ENCODE data around the gene KRTAP5-8. TPM values are rescaled to one million over a fixed set of nuclear protein-coding genes. Genes with fewer than 3 reads are reported as not detected.

The KRTAP5-8 gene
- total RNA-seq, 1 experiment from 2014 or later, result not detected

DNA sequence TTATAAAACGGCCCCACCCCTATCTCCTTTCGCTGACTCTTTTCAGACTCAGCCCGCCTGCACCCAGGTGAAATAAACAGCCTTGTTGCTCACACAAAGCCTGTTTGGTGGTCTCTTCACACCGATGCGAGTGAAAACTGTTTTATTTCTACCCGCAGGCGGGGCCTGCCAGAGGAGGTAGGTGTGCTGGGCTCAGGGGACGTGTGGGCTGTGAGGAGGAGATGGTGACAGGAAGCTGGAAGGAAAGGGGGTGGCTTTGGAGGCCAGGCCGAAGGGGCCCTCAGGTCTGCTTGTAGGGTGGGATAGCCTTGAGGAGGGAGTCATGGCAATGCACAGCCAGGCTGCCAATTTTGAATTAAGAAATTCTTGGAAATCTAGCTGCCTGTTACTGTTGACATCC lies 32.0 kb upstream of the KRTAP5-8 start:
- DNase-seq (ENCODE audit: low spot score), result no peak
- no TSS peak for BruUV-seq (replicated peaks)
- H3K27ac ChIP-seq (ENCODE audit: low read depth, low read length, poor library complexity, severe bottlenecking), result no peak overlapping the region
- peaks cover 14% of the 10 kb centered on the region for H3K4me1 ChIP-seq (ENCODE audit: insufficient read depth, low read length, poor library complexity, severe bottlenecking)
- H3K36me3 ChIP-seq (ENCODE audit: insufficient read depth, low read length, poor library complexity, severe bottlenecking), result no peaks in the 10 kb centered on the region
- ChIA-PET POLR2A (ENCODE audit: low non-redundant PET) (no interaction called here), CTCF (no interaction called here)
- intact Hi-C loops (cut with micrococcal nuclease; ENCODE audit: unreplicated experiment), result no loop called here
- TF ChIP-seq EZH2 (IDR thresholded peaks at IDR 0.05; ENCODE audit: borderline replicate concordance, low read depth, low read length, poor library complexity, severe bottlenecking), result no peak
- TF ChIP-seq, protein P1, sequence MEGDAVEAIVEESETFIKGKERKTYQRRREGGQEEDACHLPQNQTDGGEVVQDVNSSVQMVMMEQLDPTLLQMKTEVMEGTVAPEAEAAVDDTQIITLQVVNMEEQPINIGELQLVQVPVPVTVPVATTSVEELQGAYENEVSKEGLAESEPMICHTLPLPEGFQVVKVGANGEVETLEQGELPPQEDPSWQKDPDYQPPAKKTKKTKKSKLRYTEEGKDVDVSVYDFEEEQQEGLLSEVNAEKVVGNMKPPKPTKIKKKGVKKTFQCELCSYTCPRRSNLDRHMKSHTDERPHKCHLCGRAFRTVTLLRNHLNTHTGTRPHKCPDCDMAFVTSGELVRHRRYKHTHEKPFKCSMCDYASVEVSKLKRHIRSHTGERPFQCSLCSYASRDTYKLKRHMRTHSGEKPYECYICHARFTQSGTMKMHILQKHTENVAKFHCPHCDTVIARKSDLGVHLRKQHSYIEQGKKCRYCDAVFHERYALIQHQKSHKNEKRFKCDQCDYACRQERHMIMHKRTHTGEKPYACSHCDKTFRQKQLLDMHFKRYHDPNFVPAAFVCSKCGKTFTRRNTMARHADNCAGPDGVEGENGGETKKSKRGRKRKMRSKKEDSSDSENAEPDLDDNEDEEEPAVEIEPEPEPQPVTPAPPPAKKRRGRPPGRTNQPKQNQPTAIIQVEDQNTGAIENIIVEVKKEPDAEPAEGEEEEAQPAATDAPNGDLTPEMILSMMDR (conservative IDR thresholded peaks at IDR 0.05; ENCODE audit: low read depth, low read length), result no peak
- H3K27me3 ChIP-seq (replicated peaks; ENCODE audit: insufficient read depth, low read depth, low read length, poor library complexity), result no peaks in the 10 kb centered on the region
- peaks cover 7% of the 10 kb centered on the region for H3K9me3 ChIP-seq (ENCODE audit: low read depth, low read length, poor library complexity, severe bottlenecking)
- H3K4me3 ChIP-seq (ENCODE audit: low read depth, low read length, poor library complexity, severe bottlenecking), result no peak overlapping the region

DNA sequence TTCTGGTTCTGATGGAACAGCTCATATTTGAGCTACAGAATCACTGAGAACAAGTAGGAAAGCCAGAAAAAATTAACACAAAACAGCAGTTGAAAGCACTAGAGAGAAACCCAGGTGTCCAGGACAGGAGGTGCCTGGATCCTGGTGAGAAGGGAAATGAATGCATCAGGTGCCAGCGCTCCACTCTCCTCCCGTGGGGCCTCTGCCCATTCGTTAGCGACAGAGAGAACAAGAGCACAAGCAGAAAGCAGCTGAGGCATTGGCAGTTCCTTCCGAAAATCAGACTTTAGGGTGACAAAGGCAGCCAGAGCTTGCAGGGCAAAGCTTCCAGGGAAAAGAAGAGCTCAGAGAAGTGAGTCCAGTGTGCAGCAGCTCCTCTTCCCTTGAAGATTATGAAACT lies 30.7 kb upstream of the KRTAP5-8 start:
- Histone ChIP-seq H3K27ac (ENCODE audit: low read depth, low read length, poor library complexity, severe bottlenecking) (no peak overlapping the region), H3K27me3 (replicated peaks; ENCODE audit: insufficient read depth, low read depth, low read length, poor library complexity) (no peaks in the 10 kb centered on the region), H3K4me1 (ENCODE audit: insufficient read depth, low read length, poor library complexity, severe bottlenecking) (peaks cover 14% of the 10 kb centered on the region), H3K36me3 (ENCODE audit: insufficient read depth, low read length, poor library complexity, severe bottlenecking) (no peaks in the 10 kb centered on the region), H3K4me3 (ENCODE audit: low read depth, low read length, poor library complexity, severe bottlenecking) (no peak overlapping the region), H3K9me3 (ENCODE audit: low read depth, low read length, poor library complexity, severe bottlenecking) (peaks cover 7% of the 10 kb centered on the region)
- intact Hi-C loops (cut with micrococcal nuclease; ENCODE audit: unreplicated experiment), result no loop called here
- ChIA-PET POLR2A (ENCODE audit: low non-redundant PET) (no interaction called here), CTCF (no interaction called here)
- DNase-seq (ENCODE audit: low spot score), result no peak
- TF ChIP-seq, protein P1 (conservative IDR thresholded peaks at IDR 0.05; ENCODE audit: low read depth, low read length), result no peak
- TF ChIP-seq EZH2 (IDR thresholded peaks at IDR 0.05; ENCODE audit: borderline replicate concordance, low read depth, low read length, poor library complexity, severe bottlenecking), result no peak
- no TSS peak for BruUV-seq (replicated peaks)

DNA sequence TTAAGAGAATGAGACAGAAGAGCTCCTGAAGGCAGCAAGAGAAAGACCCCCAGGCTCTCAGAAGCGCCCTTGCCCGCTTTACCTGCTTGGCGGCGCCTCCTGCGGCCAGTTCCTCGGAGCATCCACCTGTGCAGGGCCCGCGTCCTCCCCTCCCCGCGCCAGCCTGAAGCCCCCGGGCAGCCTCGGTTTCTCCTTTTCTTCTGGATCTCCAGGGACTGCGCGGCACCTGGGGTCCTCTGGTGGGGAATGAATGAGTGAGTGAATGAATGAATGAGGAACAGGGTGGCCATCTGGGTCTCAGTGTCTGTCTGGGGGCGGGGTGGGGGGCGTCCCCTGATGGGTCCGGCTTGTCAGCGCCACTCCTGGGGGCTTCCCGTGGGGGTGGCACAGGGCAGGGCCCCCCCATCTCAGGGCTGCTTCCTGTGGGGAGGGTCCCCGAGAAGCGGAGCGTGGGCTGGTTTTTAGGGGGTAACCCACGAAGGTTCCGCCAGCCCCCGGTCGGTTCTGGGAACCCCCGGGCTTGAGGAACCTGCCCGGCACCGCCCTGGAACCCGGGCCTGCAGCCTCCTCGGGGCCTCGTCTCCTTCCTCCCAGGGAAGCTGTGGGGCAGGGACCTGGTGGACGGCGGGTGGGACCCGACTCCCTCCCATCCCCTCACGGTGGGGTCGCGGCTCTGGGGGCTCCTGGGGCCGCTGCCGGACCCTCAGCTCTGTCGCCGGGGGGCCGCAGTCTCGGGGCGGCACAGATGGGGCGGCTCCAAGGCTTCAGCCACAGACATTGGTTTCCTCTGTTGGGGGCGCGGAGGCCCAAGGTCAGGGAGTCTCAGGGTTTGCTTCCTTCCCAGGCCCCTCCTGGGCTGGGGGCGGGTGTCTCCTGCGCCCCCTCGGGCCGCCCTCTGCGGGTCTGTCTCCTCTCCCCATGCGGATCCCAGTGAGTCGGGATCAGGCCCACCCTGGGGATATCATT lies 19.0 kb upstream of the KRTAP5-8 start:
- H3K4me1 ChIP-seq (ENCODE audit: insufficient read depth, low read length, poor library complexity, severe bottlenecking), result no peaks in the 10 kb centered on the region
- BruUV-seq (replicated peaks), result no TSS peak
- ChIA-PET CTCF (no interaction called here), POLR2A (ENCODE audit: low non-redundant PET) (no interaction called here)
- H3K9me3 ChIP-seq (ENCODE audit: low read depth, low read length, poor library complexity, severe bottlenecking), result no peaks in the 10 kb centered on the region
- intact Hi-C loops (cut with micrococcal nuclease; ENCODE audit: unreplicated experiment), result no loop called here
- H3K4me3 ChIP-seq (ENCODE audit: low read depth, low read length, poor library complexity, severe bottlenecking), result no peak overlapping the region
- H3K36me3 ChIP-seq (ENCODE audit: insufficient read depth, low read length, poor library complexity, severe bottlenecking), result no peaks in the 10 kb centered on the region
- TF ChIP-seq EZH2 (IDR thresholded peaks at IDR 0.05; ENCODE audit: borderline replicate concordance, low read depth, low read length, poor library complexity, severe bottlenecking), result no peak
- TF ChIP-seq, protein P1 (conservative IDR thresholded peaks at IDR 0.05; ENCODE audit: low read depth, low read length), result no peak
- H3K27ac ChIP-seq (ENCODE audit: low read depth, low read length, poor library complexity, severe bottlenecking), result no peak overlapping the region
- DNase-seq (ENCODE audit: low spot score), result no peak
- H3K27me3 ChIP-seq (replicated peaks; ENCODE audit: insufficient read depth, low read depth, low read length, poor library complexity), result no peaks in the 10 kb centered on the region

Measured in A673 (cell line).